OCI-LY1 (cell line): ENCODE measurements around the gene CDH4.

Source experiments
- H2AFZ ChIP-seq: fragments of 200-600 bp; sonication (generic), shearing (Covaris generic); 2 replicates; pipeline ENCODE4 v1.6.0; 2014; ENCODE audit warnings: antibody characterized with exemption, mild to moderate bottlenecking, low read length
- H3F3A ChIP-seq: fragments of 200-600 bp; sonication (generic), shearing (Covaris generic); 2 replicates; pipeline ENCODE4 v1.6.0; 2014; ENCODE audit warnings: mild to moderate bottlenecking, antibody characterized with exemption, low read length, moderate library complexity; ENCODE audit not compliant: insufficient read depth
- H3K27ac ChIP-seq: fragments of 200-600 bp; sonication (generic); 2 replicates; pipeline ENCODE4 v1.5.1; 2014; ENCODE audit warnings: low read length, mixed run types, mild to moderate bottlenecking, low read depth; ENCODE audit not compliant: poor library complexity, severe bottlenecking
- H3K27me3 ChIP-seq: fragments of 200-600 bp; sonication (generic); 2 replicates; pipeline ENCODE4 v1.6.0; 2014; ENCODE audit warnings: antibody characterized with exemption, mild to moderate bottlenecking, low read length, moderate library complexity; ENCODE audit not compliant: insufficient read depth
- H3K36me3 ChIP-seq: fragments of 200-600 bp; sonication (generic); 2 replicates; pipeline ENCODE4 v1.6.1; 2014; ENCODE audit warnings: mild to moderate bottlenecking, antibody characterized with exemption, low read length, moderate library complexity, mixed read lengths; ENCODE audit not compliant: insufficient read depth
- H3K4me1 ChIP-seq: fragments of 200-600 bp; sonication (generic); 2 replicates; pipeline ENCODE4 v1.5.1; 2014; ENCODE audit warnings: mild to moderate bottlenecking, low read length, moderate library complexity; ENCODE audit not compliant: insufficient read depth, severe bottlenecking
- H3K4me2 ChIP-seq: fragments of 200-600 bp; sonication (generic), shearing (Covaris generic); 2 replicates; pipeline ENCODE4 v1.6.1; 2014; ENCODE audit warnings: low read length
- H3K4me3 ChIP-seq: fragments of 200-600 bp; sonication (generic); 2 replicates; pipeline ENCODE4 v1.5.1; 2014; ENCODE audit warnings: low read length, low read depth, mild to moderate bottlenecking, mixed read lengths; ENCODE audit not compliant: poor library complexity, severe bottlenecking
- H3K79me2 ChIP-seq: fragments of 200-600 bp; shearing (Covaris generic); 2 replicates; pipeline ENCODE4 v1.6.1; 2016; ENCODE audit warnings: mixed run types, low read length, mixed read lengths; ENCODE audit not compliant: insufficient read depth
- H3K9ac ChIP-seq: fragments of 200-600 bp; sonication (generic), shearing (Covaris generic); 2 replicates; pipeline ENCODE4 v1.6.1; 2014; ENCODE audit warnings: mild to moderate bottlenecking, low read length, mixed read lengths
- H3K9me2 ChIP-seq: fragments of 200-600 bp; sonication (generic), shearing (Covaris generic); 2 replicates; pipeline ENCODE4 v1.6.1; 2014; ENCODE audit warnings: low read depth, mild to moderate bottlenecking, low read length, mixed read lengths
- H3K9me3 ChIP-seq: fragments of 200-600 bp; shearing (Covaris generic); 2 replicates; pipeline ENCODE4 v1.6.1; 2014; ENCODE audit warnings: low read length, mixed read lengths
- H4K20me1 ChIP-seq: fragments of 200-600 bp; sonication (generic), shearing (Covaris generic); 2 replicates; pipeline ENCODE4 v1.6.0; 2016; ENCODE audit warnings: mild to moderate bottlenecking, low read length; ENCODE audit not compliant: insufficient read depth
- EZH2 ChIP-seq: fragments of 200-600 bp; sonication (generic), shearing (Covaris generic); IDR thresholded peaks from 2 replicates; pipeline ENCODE4 v1.8.0; 2017; ENCODE audit warnings: borderline replicate concordance, mixed run types, mild to moderate bottlenecking, antibody characterized with exemption, low read length, moderate library complexity, mixed read lengths
- TF ChIP-seq, protein P1 (sequence below): fragments of 200-600 bp; sonication (generic), shearing (Covaris generic); IDR thresholded peaks from 2 replicates; pipeline ENCODE4 v1.5.1; 2017; ENCODE audit warnings: mild to moderate bottlenecking, antibody characterized with exemption, low read length, moderate library complexity, mixed read lengths

CDH4 gene

DNA sequence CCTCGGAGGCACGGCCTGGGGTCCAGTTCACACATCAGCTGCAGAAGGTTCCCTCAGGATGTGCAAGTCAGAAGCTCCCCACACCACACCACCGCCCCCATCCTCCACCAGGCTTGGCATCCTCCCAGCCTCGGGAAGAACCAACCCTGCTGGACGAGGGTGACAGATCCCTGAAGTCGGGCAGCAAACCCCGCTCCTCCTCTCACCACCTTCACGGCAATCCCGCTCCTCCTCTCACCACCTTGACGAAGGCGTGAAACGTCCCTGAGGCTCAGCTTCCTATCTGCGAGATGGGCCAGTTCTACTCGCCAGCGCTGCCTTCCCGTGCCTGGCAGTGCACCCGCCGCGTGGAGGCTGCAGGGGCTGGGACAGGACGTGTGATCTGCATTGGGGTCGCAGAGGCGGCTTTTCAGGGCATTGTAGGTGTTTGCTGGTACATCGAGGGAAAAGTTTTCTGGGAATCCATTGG lies 486.6 kb downstream of the CDH4 start:
- Histone ChIP-seq H4K20me1 (no peaks in the 10 kb centered on the region), H3F3A (no peaks in the 10 kb centered on the region), H3K9me2 (no peaks in the 10 kb centered on the region), H3K4me2 (no peak overlapping the region), H3K27ac (no peak overlapping the region), H3K9ac (no peak overlapping the region), H3K9me3 (no peaks in the 10 kb centered on the region), H3K36me3 (no peaks in the 10 kb centered on the region), H3K4me1 (no peaks in the 10 kb centered on the region), H3K79me2 (no peaks in the 10 kb centered on the region), H3K4me3 (no peak overlapping the region), H3K27me3 (0 out of 2 replicates have a peak, but pooled peaks cover 6% of the 10 kb centered on the region), H2AFZ (no peak overlapping the region)
- TF ChIP-seq, protein P1, sequence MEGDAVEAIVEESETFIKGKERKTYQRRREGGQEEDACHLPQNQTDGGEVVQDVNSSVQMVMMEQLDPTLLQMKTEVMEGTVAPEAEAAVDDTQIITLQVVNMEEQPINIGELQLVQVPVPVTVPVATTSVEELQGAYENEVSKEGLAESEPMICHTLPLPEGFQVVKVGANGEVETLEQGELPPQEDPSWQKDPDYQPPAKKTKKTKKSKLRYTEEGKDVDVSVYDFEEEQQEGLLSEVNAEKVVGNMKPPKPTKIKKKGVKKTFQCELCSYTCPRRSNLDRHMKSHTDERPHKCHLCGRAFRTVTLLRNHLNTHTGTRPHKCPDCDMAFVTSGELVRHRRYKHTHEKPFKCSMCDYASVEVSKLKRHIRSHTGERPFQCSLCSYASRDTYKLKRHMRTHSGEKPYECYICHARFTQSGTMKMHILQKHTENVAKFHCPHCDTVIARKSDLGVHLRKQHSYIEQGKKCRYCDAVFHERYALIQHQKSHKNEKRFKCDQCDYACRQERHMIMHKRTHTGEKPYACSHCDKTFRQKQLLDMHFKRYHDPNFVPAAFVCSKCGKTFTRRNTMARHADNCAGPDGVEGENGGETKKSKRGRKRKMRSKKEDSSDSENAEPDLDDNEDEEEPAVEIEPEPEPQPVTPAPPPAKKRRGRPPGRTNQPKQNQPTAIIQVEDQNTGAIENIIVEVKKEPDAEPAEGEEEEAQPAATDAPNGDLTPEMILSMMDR: no peak
- no peak for TF ChIP-seq EZH2

GRCh38 chr20:61739086-61739831 lies 487.2 kb downstream of the CDH4 start:
- Histone ChIP-seq H3K27me3 (0 out of 2 replicates have a peak, but pooled peaks cover 6% of the 10 kb centered on the region), H2AFZ (no peak overlapping the region), H3K9ac (no peak overlapping the region), H3K4me1 (no peaks in the 10 kb centered on the region), H3K4me3 (no peak overlapping the region), H3K9me2 (no peaks in the 10 kb centered on the region), H4K20me1 (no peaks in the 10 kb centered on the region), H3K9me3 (no peaks in the 10 kb centered on the region), H3K36me3 (no peaks in the 10 kb centered on the region), H3K79me2 (no peaks in the 10 kb centered on the region), H3K27ac (no peak overlapping the region), H3K4me2 (no peak overlapping the region), H3F3A (no peaks in the 10 kb centered on the region)
- TF ChIP-seq EZH2: no peak
- TF ChIP-seq, protein P1: no peak

GRCh38 chr20:61739832-61740118 lies 487.7 kb downstream of the CDH4 start:
- Histone ChIP-seq H3K4me2 (no peak overlapping the region), H2AFZ (no peak overlapping the region), H4K20me1 (no peaks in the 10 kb centered on the region), H3K9ac (no peak overlapping the region), H3K9me3 (no peaks in the 10 kb centered on the region), H3K27ac (no peak overlapping the region), H3F3A (no peaks in the 10 kb centered on the region), H3K79me2 (no peaks in the 10 kb centered on the region), H3K36me3 (no peaks in the 10 kb centered on the region), H3K4me3 (no peak overlapping the region), H3K4me1 (no peaks in the 10 kb centered on the region), H3K9me2 (no peaks in the 10 kb centered on the region), H3K27me3 (0 out of 2 replicates have a peak, but pooled peaks cover 6% of the 10 kb centered on the region)
- TF ChIP-seq EZH2: no peak
- TF ChIP-seq, protein P1: no peak
